HL-60/S4 treated with phorbol 12-myristate 13-acetate at 8.2 ng/mL for 4 days and 3 days (cell line): ENCODE results near the gene TSN.
"Not testable (repeated sequence)": the region's sequence is repeated elsewhere in the genome, so short reads cannot be mapped to it uniquely, and the experiment has no call there.

ENCODE experiments used
- in situ Hi-C: fragments of 300-500 bp; cut with MboI; formaldehyde crosslinking; loops from 2 replicates; pipeline ENCODE4 v1.15.0; 2022; ENCODE audit warnings: low sequenced_read_pairs

The TSN gene

GRCh38 chr2:121755237-121756111, at the start of gene TSN:
Gene TSN, plus strand, starts transcription at chr2:121755651. Its CDS starts 129 bp downstream, at chr2:121755780.
- in situ Hi-C loops = no loop called here

- in situ Hi-C loops = loop anchor here (25.0 kb wide), 1 partner anchor 169 kb away; the partner anchor contains the start of gene RNU4ATAC
Measured at GRCh38 chr2:121705958-121706357, 49.5 kb upstream of the TSN start.

- in situ Hi-C loops = loop anchor here (25.0 kb wide), 1 partner anchor 170 kb away; the partner anchor contains the start of gene RNU4ATAC
Measured at GRCh38 chr2:121707344-121707919, 48.0 kb upstream of the TSN start.

- in situ Hi-C loops = loop anchor here (25.0 kb wide), 1 partner anchor 171 kb away; the partner anchor contains the start of gene RNU4ATAC
Measured at GRCh38 chr2:121707920-121708361, 47.5 kb upstream of the TSN start.

- in situ Hi-C loops = loop anchor here (25.0 kb wide), 1 partner anchor 173 kb away; the partner anchor contains the start of gene RNU4ATAC
Measured at GRCh38 chr2:121709776-121710469, 45.5 kb upstream of the TSN start.

- in situ Hi-C loops = loop anchor here (25.0 kb wide), 1 partner anchor 173 kb away; the partner anchor contains the start of gene RNU4ATAC
Measured at GRCh38 chr2:121710470-121711170, 44.8 kb upstream of the TSN start.

- in situ Hi-C loops = loop anchor here (25.0 kb wide), 1 partner anchor 174 kb away; the partner anchor contains the start of gene RNU4ATAC
Measured at GRCh38 chr2:121711481-121711880, 44.0 kb upstream of the TSN start.

- in situ Hi-C loops = loop anchor here (25.0 kb wide), 1 partner anchor 179 kb away; the partner anchor contains the start of gene RNU4ATAC
Measured at GRCh38 chr2:121716126-121716525, 39.3 kb upstream of the TSN start.

GRCh38 chr2:121717529-121717928, 37.9 kb upstream of the TSN start:
- in situ Hi-C loops = loop anchor here (25.0 kb wide), 1 partner anchor 180 kb away; the partner anchor contains the start of gene RNU4ATAC

GRCh38 chr2:121721926-121722325, 33.5 kb upstream of the TSN start:
- in situ Hi-C loops = loop anchor here (25.0 kb wide), 1 partner anchor 185 kb away; the partner anchor contains the start of gene RNU4ATAC

GRCh38 chr2:121722479-121722878, 33.0 kb upstream of the TSN start:
- in situ Hi-C loops = loop anchor here (25.0 kb wide), 1 partner anchor 185 kb away; the partner anchor contains the start of gene RNU4ATAC

GRCh38 chr2:121723316-121723715, 32.1 kb upstream of the TSN start:
- in situ Hi-C loops = loop anchor here (25.0 kb wide), 1 partner anchor 186 kb away; the partner anchor contains the start of gene RNU4ATAC

GRCh38 chr2:121727332-121727731, 28.1 kb upstream of the TSN start:
- in situ Hi-C loops = no loop called here

- in situ Hi-C loops = no loop called here
Measured at GRCh38 chr2:121727950-121728349, 27.5 kb upstream of the TSN start.

- in situ Hi-C loops = no loop called here
Measured at GRCh38 chr2:121731366-121731765, 24.1 kb upstream of the TSN start.

GRCh38 chr2:121734544-121734943, 20.9 kb upstream of the TSN start:
- in situ Hi-C loops = not testable (repeated sequence)

- in situ Hi-C loops = no loop called here
Measured at GRCh38 chr2:121735518-121736074, 19.9 kb upstream of the TSN start.

GRCh38 chr2:121736140-121736461, 19.4 kb upstream of the TSN start:
- in situ Hi-C loops = no loop called here

- in situ Hi-C loops = no loop called here
Measured at GRCh38 chr2:121736462-121737336, 18.8 kb upstream of the TSN start, which contains the start of gene NIFK. Gene NIFK, minus strand, starts transcription at chr2:121736875. Its CDS starts 25 bp downstream, at chr2:121736850.
